Suprapubic skin (tissue), 4 donors: Measurements from ENCODE around the gene TCL1A.

Experiments
- CTCF ChIP-seq, 2 donors: fragments of 200-600 bp in 1 of 2; fragments of 450-650 bp in 1 of 2; sonication (generic) in 1 of 2; IDR thresholded peaks; one replicate each; pipeline ENCODE4 v1.5.1; 2016 to 2019; ENCODE audit warnings: antibody characterized with exemption in 2 of 2, mild to moderate bottlenecking in 1 of 2, moderate library complexity in 1 of 2
- EP300 ChIP-seq: sonication (generic); formaldehyde crosslinking; IDR thresholded peaks from one replicate; pipeline ENCODE4 v1.6.1; 2017; ENCODE audit warnings: antibody characterized with exemption
- POLR2A ChIP-seq, 2 donors: fragments of 450-650 bp; IDR thresholded peaks; one replicate each; pipeline ENCODE4 v1.6.1; 2017; ENCODE audit warnings: antibody characterized with exemption in 2 of 2, mild to moderate bottlenecking in 2 of 2, moderate library complexity in 2 of 2
- POLR2AphosphoS5 ChIP-seq, 3 donors: sonication (generic); formaldehyde crosslinking; IDR thresholded peaks; one replicate each; pipeline ENCODE4 v1.6.1; 2017; ENCODE audit warnings: antibody characterized with exemption in 3 of 3

GRCh38 chr14:95695913-95696312 lies 18.0 kb downstream of the TCL1A start:
- TF ChIP-seq CTCF (IDR thresholded peaks at IDR 0.05) (no peak), POLR2A (IDR thresholded peaks at IDR 0.05) (no peak), EP300 (no peak), POLR2AphosphoS5 (IDR thresholded peaks at IDR 0.05) (no peak)
